Gastrocnemius medialis (tissue), 4 donors: ENCODE data around the gene HELZ2.

Experiments used
- POLR2A ChIP-seq, 2 donors: fragments of 450-650 bp; IDR thresholded peaks; one replicate each; pipeline ENCODE4 v1.6.1; 2017; ENCODE audit warnings: antibody characterized with exemption in 2 of 2, mild to moderate bottlenecking in 2 of 2, moderate library complexity in 2 of 2
- TF ChIP-seq, protein P1 (sequence below), 5 experiments: fragments of 450-650 bp in 3 of 5; fragments of 200-600 bp in 2 of 5; sonication (generic) in 2 of 5; IDR thresholded peaks in 4 of 5; conservative IDR thresholded peaks in 1 of 5; 1 replicate in 4 of 5; 2 replicates in 1 of 5; pipeline ENCODE4 v1.5.1; 2016 to 2019; ENCODE audit warnings: antibody characterized with exemption in 5 of 5, mild to moderate bottlenecking in 3 of 5, moderate library complexity in 3 of 5

DNA sequence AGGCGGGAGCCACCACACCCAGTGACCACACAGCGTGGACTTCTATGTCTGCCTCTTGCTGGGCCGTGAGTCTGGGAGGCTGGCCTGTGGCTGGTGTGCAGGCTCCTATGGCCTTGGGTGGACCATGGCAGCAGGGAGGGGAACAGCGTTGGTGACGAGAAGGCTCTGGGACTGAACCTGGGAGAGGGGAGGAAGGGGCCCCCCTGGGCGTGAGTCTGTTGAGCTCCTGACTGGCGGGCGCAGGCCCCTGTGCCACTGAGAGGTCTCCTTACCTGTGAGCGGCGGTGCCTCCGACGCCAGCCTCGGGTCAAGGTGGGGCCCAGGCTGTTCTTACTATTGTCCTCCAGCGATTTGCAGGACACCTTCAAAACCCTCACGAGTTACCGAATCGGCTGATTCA lies 12.8 kb upstream of the HELZ2 start:
- no peak for TF ChIP-seq POLR2A (IDR thresholded peaks at IDR 0.05)
- TF ChIP-seq, protein P1, sequence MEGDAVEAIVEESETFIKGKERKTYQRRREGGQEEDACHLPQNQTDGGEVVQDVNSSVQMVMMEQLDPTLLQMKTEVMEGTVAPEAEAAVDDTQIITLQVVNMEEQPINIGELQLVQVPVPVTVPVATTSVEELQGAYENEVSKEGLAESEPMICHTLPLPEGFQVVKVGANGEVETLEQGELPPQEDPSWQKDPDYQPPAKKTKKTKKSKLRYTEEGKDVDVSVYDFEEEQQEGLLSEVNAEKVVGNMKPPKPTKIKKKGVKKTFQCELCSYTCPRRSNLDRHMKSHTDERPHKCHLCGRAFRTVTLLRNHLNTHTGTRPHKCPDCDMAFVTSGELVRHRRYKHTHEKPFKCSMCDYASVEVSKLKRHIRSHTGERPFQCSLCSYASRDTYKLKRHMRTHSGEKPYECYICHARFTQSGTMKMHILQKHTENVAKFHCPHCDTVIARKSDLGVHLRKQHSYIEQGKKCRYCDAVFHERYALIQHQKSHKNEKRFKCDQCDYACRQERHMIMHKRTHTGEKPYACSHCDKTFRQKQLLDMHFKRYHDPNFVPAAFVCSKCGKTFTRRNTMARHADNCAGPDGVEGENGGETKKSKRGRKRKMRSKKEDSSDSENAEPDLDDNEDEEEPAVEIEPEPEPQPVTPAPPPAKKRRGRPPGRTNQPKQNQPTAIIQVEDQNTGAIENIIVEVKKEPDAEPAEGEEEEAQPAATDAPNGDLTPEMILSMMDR (IDR thresholded peaks at IDR 0.05 in 4 of 5, conservative IDR thresholded peaks at IDR 0.05 in 1 of 5) = no peak
